ENCODE results near the gene NADK. TPM values are rescaled to one million over a fixed set of nuclear protein-coding genes. Genes with fewer than 3 reads are reported as not detected.

NADK gene
- 90.1 TPM for total RNA-seq

DNA sequence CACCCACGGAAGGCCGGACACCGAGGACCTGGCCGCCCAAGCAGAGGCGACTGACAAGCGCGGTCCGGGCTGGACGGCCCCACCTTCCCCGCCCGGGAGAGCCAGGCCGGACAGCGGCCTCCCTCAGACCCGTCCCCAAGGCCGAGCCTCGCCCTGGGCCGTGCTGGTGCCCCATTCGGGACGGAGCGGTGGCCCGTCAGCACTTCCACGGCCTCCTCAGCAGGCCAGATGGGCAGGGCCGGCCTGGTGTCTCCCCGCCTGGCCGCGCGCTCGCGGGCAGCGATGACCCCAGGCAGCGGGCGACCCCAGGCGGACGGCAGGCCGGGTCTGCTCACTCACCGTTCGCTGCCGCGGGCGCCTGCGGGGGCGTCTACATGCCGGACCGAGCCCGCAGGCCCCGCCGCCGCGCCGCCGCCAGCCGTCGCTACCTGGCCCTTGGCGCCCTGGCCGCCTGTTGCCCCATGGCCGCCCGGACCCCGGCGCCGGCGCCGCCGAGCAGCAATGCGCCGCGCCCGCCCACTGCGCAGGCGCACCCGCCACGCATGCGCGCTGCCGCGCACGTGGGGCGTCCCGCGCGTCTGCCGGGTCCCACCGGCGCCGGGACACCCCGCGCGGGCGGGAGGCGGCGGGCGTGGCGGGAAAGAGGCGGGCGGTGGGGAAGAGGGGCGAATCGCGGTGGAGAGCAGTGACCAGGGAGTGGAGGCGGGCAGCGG is at the start of gene NADK:
Gene NADK, minus strand, starts transcription at position 521 of the 713 bp plus-strand sequence. CDS start 13,064 bp downstream, outside the sequence.
- Histone ChIP-seq H3K27me3 (no peaks in the 10 kb centered on the region), H3K36me3 (no peaks in the 10 kb centered on the region), H3K27ac (peak within 1 kb of the TSS; percentile 93), H3K4me3 (peak within 1 kb of the TSS; percentile 86 to 99), H3K9me3 (no peaks in the 10 kb centered on the region), H3K4me1 (peaks cover 80% of the 10 kb centered on the region)
- TF ChIP-seq POLR2A (IDR thresholded peaks at IDR 0.05) (peak in 1 of 2 donors; percentile 63), CTCF (IDR thresholded peaks at IDR 0.05) (no peak)
- DNase-seq (ENCODE audit: extremely low spot score in 2 of 2): peak in 1 of 2 donors; percentile 81
- intact Hi-C loops (cut with DNase I): loop anchor here (5.0 kb wide), 1 partner anchor 129 kb away; no protein-coding TSS in a partner anchor

DNA sequence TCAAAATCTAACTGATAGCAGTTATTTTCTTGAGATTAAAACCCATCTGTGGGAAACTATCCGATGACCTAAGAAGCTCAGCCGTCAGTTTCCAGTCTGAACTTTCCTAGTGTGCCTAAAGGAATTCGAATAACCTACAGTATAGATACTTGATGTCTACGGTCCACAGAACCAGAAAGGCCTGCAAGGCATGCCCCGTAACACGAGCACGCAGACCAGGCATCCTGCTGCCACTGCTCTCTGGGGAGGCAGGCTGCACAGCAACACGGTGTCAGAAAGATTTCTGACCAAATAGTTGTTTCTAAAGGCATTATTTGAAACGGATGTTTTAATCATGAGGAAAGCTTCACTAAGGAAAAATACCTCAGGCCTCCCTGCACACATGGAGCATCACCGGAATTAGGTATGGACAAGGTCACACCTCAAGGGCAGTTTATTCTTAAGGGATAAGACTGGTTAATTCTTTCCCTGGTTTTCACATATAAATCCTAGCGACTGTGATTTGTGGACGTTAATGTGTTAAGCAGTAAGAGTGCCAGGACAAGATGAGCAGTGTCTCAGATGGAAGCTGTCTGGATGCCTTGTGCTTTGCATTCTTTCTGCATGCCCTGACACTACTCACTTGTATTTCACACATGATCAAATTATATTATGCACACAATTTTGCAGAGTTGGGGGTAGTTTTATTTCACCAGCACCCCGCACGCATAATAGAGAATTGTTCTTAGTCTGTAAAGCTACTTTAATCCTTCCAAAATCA is 49.0 kb upstream of the NADK start:
- H3K36me3 ChIP-seq: peaks cover 0 to 19% of the 10 kb centered on the region in 2 donors
- TF ChIP-seq POLR2AphosphoS5 (IDR thresholded peaks at IDR 0.05; ENCODE audit: insufficient read depth in 1 of 2, low read depth in 1 of 2) (no peak), POLR2A (IDR thresholded peaks at IDR 0.05) (no peak)
- H3K27me3 ChIP-seq: no peaks in the 10 kb centered on the region
- H3K4me1 ChIP-seq: peaks cover 16% of the 10 kb centered on the region
- H3K9me3 ChIP-seq: no peaks in the 10 kb centered on the region
- intact Hi-C loops (cut with DNase I): no loop called here
- H3K27ac ChIP-seq: no peak overlapping the region
- no peak overlapping the region for H3K4me3 ChIP-seq
- no peak for DNase-seq (ENCODE audit: extremely low spot score in 2 of 2)

DNA sequence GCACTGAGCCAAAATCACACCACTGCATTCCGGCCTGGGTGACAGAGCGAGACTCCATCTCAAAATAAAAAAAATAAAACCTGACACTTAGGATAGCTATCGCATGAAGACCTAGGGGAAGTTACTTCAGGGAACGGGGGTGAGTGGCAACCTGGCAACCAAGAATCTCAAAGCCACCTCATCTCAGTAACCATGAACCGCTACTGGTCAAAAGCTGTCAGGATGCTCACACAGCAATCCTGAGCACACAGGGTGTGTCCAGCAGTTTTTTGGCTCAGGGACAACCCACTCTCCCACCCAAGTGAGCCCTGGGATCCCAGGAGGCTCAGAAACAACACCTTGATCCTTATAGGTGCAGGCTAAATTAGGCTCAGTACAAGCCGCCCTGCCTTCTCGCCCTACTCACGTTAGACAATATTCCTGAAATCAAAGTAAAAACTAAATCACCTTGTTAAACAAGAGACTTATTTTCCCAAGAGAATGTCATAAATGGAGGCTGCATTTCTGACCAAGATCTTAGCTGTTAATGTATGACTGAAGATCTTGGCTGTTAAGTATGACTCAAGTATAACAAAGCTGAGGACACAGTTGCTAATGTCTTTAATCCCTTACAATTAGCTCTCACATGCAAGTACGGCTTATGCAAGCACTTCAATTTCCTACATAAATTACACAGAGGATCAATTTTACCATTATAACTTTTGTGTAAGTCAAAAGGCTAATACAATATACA is 48.3 kb upstream of the NADK start:
- H3K36me3 ChIP-seq: peaks cover 0 to 19% of the 10 kb centered on the region in 2 donors
- no peaks in the 10 kb centered on the region for H3K9me3 ChIP-seq
- peaks cover 16% of the 10 kb centered on the region for H3K4me1 ChIP-seq
- no peak overlapping the region for H3K27ac ChIP-seq
- no peak for DNase-seq (ENCODE audit: extremely low spot score in 2 of 2)
- no peak for TF ChIP-seq POLR2A (IDR thresholded peaks at IDR 0.05)
- no peak for TF ChIP-seq CTCF (IDR thresholded peaks at IDR 0.05)
- TF ChIP-seq POLR2AphosphoS5 (IDR thresholded peaks at IDR 0.05; ENCODE audit: insufficient read depth in 1 of 2, low read depth in 1 of 2): no peak
- no peaks in the 10 kb centered on the region for H3K27me3 ChIP-seq
- H3K4me3 ChIP-seq: no peak overlapping the region
- intact Hi-C loops (cut with DNase I): no loop called here

DNA sequence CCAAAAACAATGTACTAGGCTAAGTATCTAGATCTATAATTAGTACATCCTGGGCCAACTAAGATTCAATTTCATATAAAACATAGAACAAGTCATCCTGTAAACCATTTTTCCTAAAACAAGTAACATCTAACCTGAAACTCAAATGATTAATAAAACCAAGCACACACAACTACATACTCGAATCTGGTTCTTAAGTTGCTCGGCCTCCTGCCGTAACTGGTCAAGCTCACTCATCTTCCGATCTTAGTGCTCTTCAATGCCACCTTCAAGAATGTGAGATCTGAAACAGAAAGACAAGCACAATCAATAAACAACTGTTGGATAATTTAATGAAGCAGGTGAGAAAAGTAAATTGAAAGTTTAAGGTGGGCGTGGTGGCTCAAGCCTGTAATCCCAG is 46.9 kb upstream of the NADK start:
- Histone ChIP-seq H3K9me3 (no peaks in the 10 kb centered on the region), H3K4me1 (peaks cover 16% of the 10 kb centered on the region), H3K27me3 (no peaks in the 10 kb centered on the region), H3K36me3 (peaks cover 0 to 19% of the 10 kb centered on the region in 2 donors), H3K4me3 (no peak overlapping the region), H3K27ac (no peak overlapping the region)
- intact Hi-C loops (cut with DNase I): no loop called here
- no peak for DNase-seq (ENCODE audit: extremely low spot score in 2 of 2)
- no peak for TF ChIP-seq CTCF (IDR thresholded peaks at IDR 0.05)
- no peak for TF ChIP-seq POLR2AphosphoS5 (IDR thresholded peaks at IDR 0.05; ENCODE audit: insufficient read depth in 1 of 2, low read depth in 1 of 2)
- no peak for TF ChIP-seq POLR2A (IDR thresholded peaks at IDR 0.05)

DNA sequence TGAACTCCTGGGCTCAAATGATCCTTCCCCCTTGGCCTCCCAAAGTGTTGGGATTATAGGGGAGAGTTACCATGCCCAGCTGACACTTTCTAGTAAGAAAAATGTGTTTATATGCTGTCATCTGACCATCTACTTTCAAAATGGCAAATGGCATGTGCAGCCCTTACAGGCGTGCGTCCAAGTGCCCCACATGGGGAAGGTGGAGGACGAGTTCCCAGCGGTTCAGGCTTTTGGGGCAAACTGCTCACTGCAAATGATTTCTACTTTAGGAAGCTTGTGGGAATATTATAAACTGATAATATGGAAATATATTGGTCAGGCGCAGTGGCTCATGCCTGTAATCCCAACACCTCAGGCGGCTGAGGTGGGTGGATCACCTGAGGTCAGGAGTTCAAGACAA is 41.5 kb upstream of the NADK start:
- no peak for DNase-seq (ENCODE audit: extremely low spot score in 2 of 2)
- intact Hi-C loops (cut with DNase I): no loop called here
- TF ChIP-seq CTCF (IDR thresholded peaks at IDR 0.05): no peak
- no peak for TF ChIP-seq POLR2AphosphoS5 (IDR thresholded peaks at IDR 0.05; ENCODE audit: insufficient read depth in 1 of 2, low read depth in 1 of 2)
- no peak for TF ChIP-seq POLR2A (IDR thresholded peaks at IDR 0.05)
- no peaks in the 10 kb centered on the region for H3K27me3 ChIP-seq
- no peak overlapping the region for H3K4me3 ChIP-seq
- H3K9me3 ChIP-seq: no peaks in the 10 kb centered on the region
- H3K4me1 ChIP-seq: no peaks in the 10 kb centered on the region
- peaks cover 0 to 25% of the 10 kb centered on the region in 2 donors for H3K36me3 ChIP-seq
- H3K27ac ChIP-seq: no peak overlapping the region

Measured in vagina (tissue), 2 donors.